ENCODE results near the gene DUSP6.

DUSP6 gene

GRCh38 chr12:89345830-89346740 is 6.2 kb downstream of the DUSP6 start:
- Histone ChIP-seq H3K18ac (ENCODE audit: low read depth in 1 of 2, low read length in 2 of 2) (peak overlapping the region; percentile 58 to 59), H2AFZ (ENCODE audit: low read depth, low read length) (no peak overlapping the region), H3K27ac (ENCODE audit: low read length, poor library complexity, severe bottlenecking) (peak overlapping the region; percentile 10), H3K4me2 (ENCODE audit: low read length, poor library complexity, severe bottlenecking) (no peak overlapping the region), H3K79me1 (replicated peaks; ENCODE audit: low read length, poor library complexity, severe bottlenecking) (peaks cover 4% of the 10 kb centered on the region), H3K9ac (ENCODE audit: low read length) (peak overlapping the region; percentile 100), H2BK120ac (ENCODE audit: low read depth, low read length) (peak overlapping the region; percentile 55), H4K91ac (ENCODE audit: low read length) (peak overlapping the region; percentile 46), H3K9me3 (ENCODE audit: control insufficient read depth, low read length) (no peaks in the 10 kb centered on the region), H2BK15ac (ENCODE audit: low read depth, poor library complexity, severe bottlenecking) (peak overlapping the region; percentile 35), H2AK5ac (ENCODE audit: low read length, severe bottlenecking) (no peak overlapping the region), H3K14ac (ENCODE audit: low read length in 2 of 2) (peak overlapping the region in 1 of 2 experiments; percentile 93), H2BK12ac (ENCODE audit: low read length in 2 of 2) (no peak overlapping the region), H2BK5ac (ENCODE audit: low read depth, low read length, poor library complexity, severe bottlenecking) (no peak overlapping the region), H3K4me3 (ENCODE audit: insufficient read depth in 1 of 2, low read depth in 1 of 2, low read length in 2 of 2) (peak overlapping the region in 1 of 2 experiments; percentile 98), H3K27me3 (ENCODE audit: control insufficient read depth in 1 of 2, insufficient read depth in 1 of 2, low read length in 2 of 2) (no peaks in the 10 kb centered on the region), H4K8ac (ENCODE audit: low read length) (peak overlapping the region; percentile 71), H3K4ac (ENCODE audit: low read depth in 1 of 2, low read length in 2 of 2) (no peak overlapping the region), H3K36me3 (ENCODE audit: control insufficient read depth in 1 of 2, insufficient read depth in 2 of 2, low read depth in 1 of 2, low read length in 2 of 2) (peaks cover 0 to 42% of the 10 kb centered on the region in 2 experiments), H3K4me1 (ENCODE audit: control insufficient read depth, insufficient read depth, low read depth, low read length) (peaks cover 12% of the 10 kb centered on the region), H3K23ac (ENCODE audit: low read length in 2 of 2) (no peak overlapping the region)
- WGBS, result 17% methylated on average over 8 of the region's 10 CpGs
- peak; percentile 89 for DNase-seq

GRCh38 chr12:89345376-89345775 is 6.9 kb downstream of the DUSP6 start:
- H3K23ac ChIP-seq (ENCODE audit: low read length in 2 of 2), result no peak overlapping the region

DNA sequence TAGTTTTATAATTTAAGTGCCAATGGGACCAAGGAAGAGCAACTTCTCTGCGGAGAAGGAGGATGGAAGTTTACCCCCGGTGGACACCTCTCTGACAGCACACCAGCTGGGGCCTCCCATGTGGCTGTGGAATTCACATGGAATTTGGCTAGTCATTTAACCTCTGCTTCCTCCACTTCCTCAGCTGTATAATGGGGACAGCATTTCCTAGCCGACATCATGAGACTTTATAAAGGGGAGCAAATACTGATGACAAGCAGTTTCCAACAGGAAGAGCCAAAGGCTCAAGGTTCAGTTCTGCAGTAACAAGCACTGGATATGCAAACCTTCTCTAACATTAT is 7.5 kb downstream of the DUSP6 start:
- DNase-seq, result no peak
- H3K4me2 ChIP-seq (ENCODE audit: low read length, poor library complexity, severe bottlenecking), result no peak overlapping the region
- H3K14ac ChIP-seq (ENCODE audit: low read length in 2 of 2), result no peak overlapping the region
- H2AFZ ChIP-seq (ENCODE audit: low read depth, low read length), result no peak overlapping the region
- no peak overlapping the region for H3K23ac ChIP-seq (ENCODE audit: low read length in 2 of 2)
- no peak overlapping the region for H3K27ac ChIP-seq (ENCODE audit: low read length, poor library complexity, severe bottlenecking)
- H3K27me3 ChIP-seq (ENCODE audit: control insufficient read depth in 1 of 2, insufficient read depth in 1 of 2, low read length in 2 of 2), result no peaks in the 10 kb centered on the region
- H2BK15ac ChIP-seq (ENCODE audit: low read depth, poor library complexity, severe bottlenecking), result no peak overlapping the region
- H3K4me1 ChIP-seq (ENCODE audit: control insufficient read depth, insufficient read depth, low read depth, low read length), result peaks cover 12% of the 10 kb centered on the region
- H2BK12ac ChIP-seq (ENCODE audit: low read length in 2 of 2), result no peak overlapping the region
- WGBS, result 75% methylated on average over 3 of the region's 3 CpGs
- H4K8ac ChIP-seq (ENCODE audit: low read length), result no peak overlapping the region
- peak overlapping the region; percentile 18 for H3K9ac ChIP-seq (ENCODE audit: low read length)
- H2BK120ac ChIP-seq (ENCODE audit: low read depth, low read length), result no peak overlapping the region
- no peak overlapping the region for H3K4ac ChIP-seq (ENCODE audit: low read depth in 1 of 2, low read length in 2 of 2)
- peaks cover 4% of the 10 kb centered on the region for H3K79me1 ChIP-seq (replicated peaks; ENCODE audit: low read length, poor library complexity, severe bottlenecking)
- H4K91ac ChIP-seq (ENCODE audit: low read length), result no peak overlapping the region
- H2BK5ac ChIP-seq (ENCODE audit: low read depth, low read length, poor library complexity, severe bottlenecking), result no peak overlapping the region
- H2AK5ac ChIP-seq (ENCODE audit: low read length, severe bottlenecking), result no peak overlapping the region
- H3K18ac ChIP-seq (ENCODE audit: low read depth in 1 of 2, low read length in 2 of 2), result no peak overlapping the region
- H3K9me3 ChIP-seq (ENCODE audit: control insufficient read depth, low read length), result no peaks in the 10 kb centered on the region
- H3K4me3 ChIP-seq (ENCODE audit: insufficient read depth in 1 of 2, low read depth in 1 of 2, low read length in 2 of 2), result no peak overlapping the region
- H3K36me3 ChIP-seq (ENCODE audit: control insufficient read depth in 1 of 2, insufficient read depth in 2 of 2, low read depth in 1 of 2, low read length in 2 of 2), result peaks cover 0 to 31% of the 10 kb centered on the region in 2 experiments

More at GRCh38 chr12:89345376-89345775, 6.9 kb downstream of the DUSP6 start:
- Histone ChIP-seq H3K36me3 (ENCODE audit: control insufficient read depth in 1 of 2, insufficient read depth in 2 of 2, low read depth in 1 of 2, low read length in 2 of 2) (peaks cover 0 to 36% of the 10 kb centered on the region in 2 experiments), H3K4ac (ENCODE audit: low read depth in 1 of 2, low read length in 2 of 2) (no peak overlapping the region), H4K91ac (ENCODE audit: low read length) (no peak overlapping the region), H3K27me3 (ENCODE audit: control insufficient read depth in 1 of 2, insufficient read depth in 1 of 2, low read length in 2 of 2) (no peaks in the 10 kb centered on the region), H3K4me3 (ENCODE audit: insufficient read depth in 1 of 2, low read depth in 1 of 2, low read length in 2 of 2) (no peak overlapping the region), H2AFZ (ENCODE audit: low read depth, low read length) (no peak overlapping the region), H2AK5ac (ENCODE audit: low read length, severe bottlenecking) (no peak overlapping the region), H3K18ac (ENCODE audit: low read depth in 1 of 2, low read length in 2 of 2) (peak overlapping the region; percentile 58 to 59), H2BK5ac (ENCODE audit: low read depth, low read length, poor library complexity, severe bottlenecking) (no peak overlapping the region), H3K4me2 (ENCODE audit: low read length, poor library complexity, severe bottlenecking) (no peak overlapping the region), H3K9ac (ENCODE audit: low read length) (peak overlapping the region; percentile 100), H3K27ac (ENCODE audit: low read length, poor library complexity, severe bottlenecking) (no peak overlapping the region), H4K8ac (ENCODE audit: low read length) (peak overlapping the region; percentile 71), H2BK12ac (ENCODE audit: low read length in 2 of 2) (no peak overlapping the region), H3K4me1 (ENCODE audit: control insufficient read depth, insufficient read depth, low read depth, low read length) (peaks cover 12% of the 10 kb centered on the region), H3K79me1 (replicated peaks; ENCODE audit: low read length, poor library complexity, severe bottlenecking) (peaks cover 4% of the 10 kb centered on the region), H2BK120ac (ENCODE audit: low read depth, low read length) (peak overlapping the region; percentile 55), H3K9me3 (ENCODE audit: control insufficient read depth, low read length) (no peaks in the 10 kb centered on the region), H3K14ac (ENCODE audit: low read length in 2 of 2) (peak overlapping the region in 1 of 2 experiments; percentile 93), H2BK15ac (ENCODE audit: low read depth, poor library complexity, severe bottlenecking) (peak overlapping the region; percentile 35)
- 72% methylated on average over 3 of the region's 3 CpGs for WGBS
- DNase-seq, result no peak

GRCh38 chr12:89344043-89344861 is 8.0 kb downstream of the DUSP6 start:
- no peak overlapping the region for H3K23ac ChIP-seq (ENCODE audit: low read length in 2 of 2)
- H3K14ac ChIP-seq (ENCODE audit: low read length in 2 of 2), result no peak overlapping the region
- no peak overlapping the region for H2BK120ac ChIP-seq (ENCODE audit: low read depth, low read length)
- H2BK12ac ChIP-seq (ENCODE audit: low read length in 2 of 2), result no peak overlapping the region
- H2BK15ac ChIP-seq (ENCODE audit: low read depth, poor library complexity, severe bottlenecking), result no peak overlapping the region
- H3K4me1 ChIP-seq (ENCODE audit: control insufficient read depth, insufficient read depth, low read depth, low read length), result peaks cover 12% of the 10 kb centered on the region
- no peak overlapping the region for H4K8ac ChIP-seq (ENCODE audit: low read length)
- H3K4ac ChIP-seq (ENCODE audit: low read depth in 1 of 2, low read length in 2 of 2), result no peak overlapping the region
- 97% methylated on average over 10 of the region's 10 CpGs for WGBS
- H4K91ac ChIP-seq (ENCODE audit: low read length), result no peak overlapping the region
- no peaks in the 10 kb centered on the region for H3K27me3 ChIP-seq (ENCODE audit: control insufficient read depth in 1 of 2, insufficient read depth in 1 of 2, low read length in 2 of 2)
- H2AFZ ChIP-seq (ENCODE audit: low read depth, low read length), result no peak overlapping the region
- no peak overlapping the region for H3K18ac ChIP-seq (ENCODE audit: low read depth in 1 of 2, low read length in 2 of 2)
- peaks cover 4% of the 10 kb centered on the region for H3K79me1 ChIP-seq (replicated peaks; ENCODE audit: low read length, poor library complexity, severe bottlenecking)
- no peak overlapping the region for H3K4me3 ChIP-seq (ENCODE audit: insufficient read depth in 1 of 2, low read depth in 1 of 2, low read length in 2 of 2)
- H3K27ac ChIP-seq (ENCODE audit: low read length, poor library complexity, severe bottlenecking), result no peak overlapping the region
- H3K9me3 ChIP-seq (ENCODE audit: control insufficient read depth, low read length), result no peaks in the 10 kb centered on the region
- H2BK5ac ChIP-seq (ENCODE audit: low read depth, low read length, poor library complexity, severe bottlenecking), result no peak overlapping the region
- H3K36me3 ChIP-seq (ENCODE audit: control insufficient read depth in 1 of 2, insufficient read depth in 2 of 2, low read depth in 1 of 2, low read length in 2 of 2), result peaks cover 0 to 25% of the 10 kb centered on the region in 2 experiments
- no peak for DNase-seq
- no peak overlapping the region for H2AK5ac ChIP-seq (ENCODE audit: low read length, severe bottlenecking)
- no peak overlapping the region for H3K4me2 ChIP-seq (ENCODE audit: low read length, poor library complexity, severe bottlenecking)
- H3K9ac ChIP-seq (ENCODE audit: low read length), result peak overlapping the region; percentile 55
